ENCODE measurements around the gene CNIH3.
"Not testable (repeated sequence)": the region's sequence is repeated elsewhere in the genome, so short reads cannot be mapped to it uniquely, and the experiment has no call there.

The CNIH3 gene

GRCh38 chr1:224644553-224645154, 28.5 kb downstream of the CNIH3 start:
- no peak for DNase-seq

- no peak for DNase-seq
Measured at GRCh38 chr1:224647449-224647848, 31.3 kb downstream of the CNIH3 start.

- no peak for DNase-seq
Measured at GRCh38 chr1:224650290-224650689, 34.2 kb downstream of the CNIH3 start.

DNA sequence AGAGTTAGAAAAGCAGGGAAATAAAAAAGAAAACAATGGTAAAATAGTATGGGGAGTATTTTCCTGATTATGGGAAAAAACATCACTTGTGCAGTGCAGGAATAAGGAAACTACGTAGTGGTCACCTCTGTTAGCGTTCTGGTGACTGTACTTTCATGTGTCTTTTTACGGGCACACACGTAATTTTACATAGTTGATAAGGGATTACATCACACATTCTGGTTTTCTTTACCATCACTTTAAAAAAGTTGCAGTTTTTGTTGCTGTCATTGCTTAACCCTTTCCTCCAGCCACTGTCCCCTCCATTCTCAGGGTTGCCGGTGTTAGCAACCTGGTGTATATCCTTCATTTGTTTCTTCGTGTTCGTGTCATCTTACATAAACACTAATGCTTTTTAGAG, 35.1 kb downstream of the CNIH3 start:
- no peak for DNase-seq

DNA sequence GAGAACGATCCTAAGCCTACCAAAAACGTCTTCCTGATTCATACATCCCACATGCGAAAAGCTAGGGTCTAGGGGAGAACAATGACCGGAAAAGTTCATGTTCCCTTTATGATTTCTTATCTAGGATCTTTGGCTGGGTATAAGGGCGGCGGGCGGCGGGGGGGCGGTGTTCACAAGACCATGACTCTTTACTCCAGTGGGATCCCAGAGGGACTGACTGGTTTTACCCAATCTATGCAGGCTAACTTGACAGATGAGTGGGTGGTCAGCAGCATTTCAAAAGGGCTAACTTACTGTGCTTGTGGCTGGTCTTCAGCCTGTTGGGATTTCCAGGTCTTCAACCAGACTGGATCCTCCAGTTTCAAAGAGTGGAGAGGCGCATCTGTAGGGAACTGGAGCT, 40.3 kb downstream of the CNIH3 start:
- DNase-seq: no peak

GRCh38 chr1:224660074-224660473, 44.0 kb downstream of the CNIH3 start:
- DNase-seq: no peak

DNA sequence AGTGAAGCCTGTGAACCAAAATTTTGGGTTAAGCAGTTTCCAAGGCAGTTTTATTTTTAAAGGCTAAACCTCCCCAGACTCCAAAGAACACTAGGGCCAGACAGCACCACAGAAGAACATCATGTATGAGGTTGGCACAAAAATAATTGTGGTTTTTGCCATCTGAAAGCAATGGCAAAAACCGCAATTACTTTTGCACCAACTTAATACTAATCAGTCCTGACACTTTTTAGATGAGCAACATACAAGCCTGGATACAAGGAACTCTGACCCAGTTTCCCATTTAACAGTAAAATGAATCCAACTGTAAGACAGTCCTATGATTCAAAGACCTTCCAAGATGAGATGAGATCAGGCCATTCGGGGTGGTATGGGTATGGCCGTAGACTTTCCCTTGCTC, 46.8 kb downstream of the CNIH3 start:
- DNase-seq: no peak

GRCh38 chr1:224665016-224665415, 48.9 kb downstream of the CNIH3 start:
- no peak for DNase-seq

DNA sequence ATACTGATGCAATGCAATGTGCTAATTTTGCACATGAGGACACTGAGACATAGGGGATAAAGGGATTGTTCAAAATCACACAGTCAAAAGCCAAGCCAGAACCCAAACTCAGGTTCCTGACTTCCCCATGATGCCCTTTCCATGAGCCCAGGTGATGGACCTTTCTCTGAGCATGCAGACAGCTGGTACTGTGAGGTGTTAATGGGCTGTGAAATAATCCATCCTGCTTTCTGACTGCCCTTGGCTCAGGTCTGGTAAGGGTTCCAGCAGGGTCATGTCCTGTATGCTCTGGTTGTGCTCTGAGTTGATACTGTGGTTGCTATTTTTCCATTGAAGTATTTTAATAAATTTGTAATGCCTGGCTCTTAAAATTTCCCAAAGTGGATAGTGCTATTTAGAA, 50.0 kb downstream of the CNIH3 start:
- no peak for DNase-seq

DNA sequence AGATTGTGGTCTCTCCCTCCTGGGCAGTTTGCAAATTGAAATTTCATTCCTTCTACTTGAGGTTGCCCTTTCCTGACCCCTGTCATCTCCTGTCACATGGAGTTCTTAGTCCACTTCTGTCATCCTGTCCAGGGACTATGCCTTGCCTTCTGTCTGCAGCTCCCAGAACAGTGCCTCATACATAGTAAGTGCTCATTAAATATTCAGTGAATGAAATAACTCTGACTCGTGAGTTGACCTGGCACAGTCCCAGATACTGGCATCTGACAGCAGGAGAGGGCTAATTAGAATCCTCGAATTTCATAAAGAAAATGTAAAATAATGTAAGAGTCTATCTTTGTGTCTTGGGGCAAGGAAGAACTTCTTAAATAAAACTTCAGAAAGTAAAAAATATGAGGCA, 50.8 kb downstream of the CNIH3 start:
- no peak for DNase-seq

GRCh38 chr1:224668984-224669383, 52.9 kb downstream of the CNIH3 start:
- no peak for DNase-seq

DNA sequence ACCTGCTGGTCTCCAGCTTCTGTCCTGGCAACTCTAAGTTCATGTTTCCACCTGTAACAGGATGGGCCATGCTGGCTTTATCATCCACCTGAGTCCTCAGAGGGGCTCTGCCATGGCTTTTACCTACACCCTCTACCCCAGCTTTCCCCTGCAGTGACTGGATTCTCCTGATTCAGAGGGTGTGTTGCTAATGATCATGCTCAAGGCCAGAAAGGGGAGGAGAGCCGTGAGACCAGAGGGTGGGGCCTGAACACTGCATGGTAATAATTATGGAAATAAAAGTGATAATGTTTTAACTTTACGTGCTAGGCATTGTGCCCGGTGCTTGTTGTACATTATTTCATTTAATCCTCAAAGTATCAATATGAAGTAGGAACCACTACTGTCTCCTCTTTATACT, 53.3 kb downstream of the CNIH3 start:
- no peak for DNase-seq

DNA sequence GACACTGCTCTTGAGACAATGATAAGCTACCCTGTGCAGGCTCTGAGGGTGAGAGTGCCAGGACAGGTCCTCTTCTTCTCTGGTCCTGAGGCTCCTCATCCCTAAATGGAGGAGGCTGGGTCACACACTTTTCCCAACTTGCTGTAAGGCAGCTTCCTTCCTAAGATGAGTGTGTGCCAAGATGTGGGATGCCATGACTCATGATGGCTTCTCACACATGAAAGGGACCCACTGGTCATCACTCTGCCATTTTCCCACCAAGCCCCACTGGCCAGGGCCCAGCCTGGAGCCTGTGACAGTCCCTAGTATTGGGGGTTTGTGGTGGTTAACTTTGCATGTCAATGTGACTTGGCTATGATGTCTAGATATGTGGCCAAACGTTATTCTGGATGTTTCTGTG, 54.4 kb downstream of the CNIH3 start:
- no peak for DNase-seq

DNA sequence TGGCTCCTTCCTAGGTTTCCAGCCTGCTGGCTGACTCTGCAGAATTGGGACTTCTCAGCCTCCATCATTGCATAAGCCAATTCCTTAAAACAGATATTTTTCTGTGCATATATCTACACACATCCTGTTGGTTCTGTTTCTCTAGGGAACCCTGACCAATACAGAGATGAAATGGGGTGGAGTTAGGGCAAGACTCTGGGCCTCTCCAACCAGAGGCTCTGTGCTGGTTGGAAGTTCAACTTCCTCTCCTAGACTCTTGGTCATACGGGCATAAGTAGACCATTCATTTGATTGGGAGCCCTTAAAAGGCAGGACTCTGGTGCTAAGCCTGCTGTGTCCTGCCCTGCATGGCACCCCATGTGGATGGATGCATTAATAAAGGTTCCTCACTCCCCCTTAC, 55.0 kb downstream of the CNIH3 start:
- no peak for DNase-seq

DNA sequence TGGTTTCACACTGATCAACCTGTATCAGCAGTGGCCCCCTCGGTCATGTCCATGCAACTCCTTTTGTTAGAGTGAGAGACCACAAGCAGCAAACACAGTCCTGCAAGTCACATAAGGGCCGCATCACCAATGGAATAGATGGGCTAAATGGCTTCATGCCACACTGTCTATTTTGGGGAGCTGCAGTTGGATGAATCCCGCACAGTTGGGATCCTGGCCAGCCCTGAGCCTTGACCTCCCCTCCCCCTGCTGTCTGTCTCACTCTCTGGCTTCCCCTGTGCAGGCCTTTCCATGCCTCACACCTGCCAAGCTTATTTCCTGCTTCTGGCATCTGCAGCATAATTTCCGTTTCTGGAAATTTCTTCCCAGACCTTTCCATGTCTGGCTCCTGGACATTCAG, 57.0 kb downstream of the CNIH3 start:
- no peak for DNase-seq

- no peak for DNase-seq
Measured at GRCh38 chr1:224675590-224675989, 59.5 kb downstream of the CNIH3 start.

DNA sequence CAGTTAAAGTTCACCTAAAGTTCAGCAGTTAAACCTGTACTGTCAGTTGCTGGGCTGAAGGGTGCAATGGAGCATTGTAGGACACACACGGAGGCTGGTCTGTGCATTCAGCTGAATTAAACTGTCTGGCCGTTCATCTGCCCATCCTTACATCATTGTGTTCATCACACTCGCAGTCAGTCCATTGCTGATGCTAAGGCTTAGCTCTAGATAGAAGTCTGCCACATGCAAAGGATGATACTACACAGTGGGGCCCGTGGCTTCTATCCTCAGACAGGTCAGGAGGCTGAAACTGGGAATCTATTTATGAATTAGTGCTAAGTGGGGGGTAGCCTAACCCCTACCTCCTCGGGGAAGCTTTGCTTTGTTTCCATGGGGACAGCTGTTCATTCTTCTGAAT, 60.4 kb downstream of the CNIH3 start:
- DNase-seq: no peak

GRCh38 chr1:224678168-224678567, 62.1 kb downstream of the CNIH3 start:
- DNase-seq: no peak

- DNase-seq: no peak
Measured at GRCh38 chr1:224679606-224680005, 63.5 kb downstream of the CNIH3 start.

GRCh38 chr1:224681816-224682215, 65.7 kb downstream of the CNIH3 start:
- DNase-seq: no peak

GRCh38 chr1:224683936-224684335, 67.8 kb downstream of the CNIH3 start:
- peak; percentile 28 for DNase-seq

- DNase-seq: no peak
Measured at GRCh38 chr1:224684979-224685425, 68.9 kb downstream of the CNIH3 start.

DNA sequence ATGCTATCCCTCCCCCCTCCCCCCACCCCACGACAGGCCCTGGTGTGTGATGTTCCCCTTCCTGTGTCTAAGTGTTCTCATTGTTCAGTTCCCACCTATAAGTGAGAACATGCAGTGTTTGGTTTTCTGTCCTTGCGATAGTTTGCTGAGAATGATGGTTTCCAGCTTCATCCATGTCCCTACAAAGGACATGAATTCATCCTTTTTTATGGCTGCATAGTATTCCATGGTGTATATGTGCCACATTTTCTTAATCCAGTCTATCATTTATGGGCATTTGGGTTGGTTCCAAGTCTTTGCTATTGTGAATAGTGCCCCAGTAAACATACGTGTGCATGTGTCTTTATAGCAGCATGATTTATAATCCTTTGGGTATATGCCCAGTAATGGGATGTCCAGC, 70.0 kb downstream of the CNIH3 start:
- DNase-seq: not testable (repeated sequence)

DNA sequence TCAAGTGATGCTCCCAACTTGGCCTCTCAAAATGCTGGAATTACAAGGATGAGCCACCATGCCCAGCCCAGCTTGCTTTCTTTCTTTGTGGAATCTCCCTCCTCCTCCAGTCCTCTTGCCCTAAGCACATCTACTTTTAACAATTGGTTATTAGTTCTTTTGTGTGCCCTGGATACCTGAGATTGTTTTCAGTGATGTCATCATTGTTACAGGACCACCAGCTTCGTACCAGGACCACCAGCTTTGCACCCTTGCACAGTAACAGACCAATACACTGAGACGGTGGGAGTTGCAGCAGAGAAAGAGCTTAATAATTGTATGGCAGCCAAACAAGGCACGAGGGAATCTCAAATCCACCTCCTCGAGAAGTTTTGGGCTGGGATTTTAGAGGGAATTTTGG, 71.3 kb downstream of the CNIH3 start:
- DNase-seq: no peak

DNA sequence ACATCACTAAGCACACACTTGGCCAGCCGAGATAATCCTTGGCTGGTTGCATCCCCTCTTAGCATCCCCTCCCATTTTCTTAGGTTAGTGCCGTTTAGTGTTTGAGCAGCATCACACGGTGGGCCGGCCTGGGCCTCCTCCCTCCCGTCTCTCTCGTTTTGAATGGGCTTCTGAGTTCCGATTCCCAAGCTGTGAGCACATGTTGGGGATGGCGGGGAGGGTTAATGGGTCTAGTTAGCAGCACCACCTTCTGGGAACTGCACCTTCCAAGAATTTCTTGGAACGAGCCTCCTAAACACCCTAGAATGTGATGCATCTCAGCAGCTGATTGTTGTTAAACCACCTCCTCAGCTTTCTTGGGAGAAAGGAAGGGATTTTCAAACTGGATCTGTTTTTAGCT, 73.3 kb downstream of the CNIH3 start:
- DNase-seq: no peak

GRCh38 chr1:224690576-224690975, 74.5 kb downstream of the CNIH3 start:
- no peak for DNase-seq

Data from NCI-H1436 (cell line).